HG03066 (cell line): Measurements from ENCODE around the gene CLIC4.
"Not testable (repeated sequence)": the region's sequence is repeated elsewhere in the genome, so short reads cannot be mapped to it uniquely, and the experiment has no call there.

ENCODE experiments used
- ATAC-seq: cut with Tn5 transposase; IDR thresholded peaks from one replicate; pipeline ENCODE4 v1.9.1; 2021; ENCODE audit warnings: low read depth; ENCODE audit not compliant: unreplicated experiment

CLIC4 gene

DNA sequence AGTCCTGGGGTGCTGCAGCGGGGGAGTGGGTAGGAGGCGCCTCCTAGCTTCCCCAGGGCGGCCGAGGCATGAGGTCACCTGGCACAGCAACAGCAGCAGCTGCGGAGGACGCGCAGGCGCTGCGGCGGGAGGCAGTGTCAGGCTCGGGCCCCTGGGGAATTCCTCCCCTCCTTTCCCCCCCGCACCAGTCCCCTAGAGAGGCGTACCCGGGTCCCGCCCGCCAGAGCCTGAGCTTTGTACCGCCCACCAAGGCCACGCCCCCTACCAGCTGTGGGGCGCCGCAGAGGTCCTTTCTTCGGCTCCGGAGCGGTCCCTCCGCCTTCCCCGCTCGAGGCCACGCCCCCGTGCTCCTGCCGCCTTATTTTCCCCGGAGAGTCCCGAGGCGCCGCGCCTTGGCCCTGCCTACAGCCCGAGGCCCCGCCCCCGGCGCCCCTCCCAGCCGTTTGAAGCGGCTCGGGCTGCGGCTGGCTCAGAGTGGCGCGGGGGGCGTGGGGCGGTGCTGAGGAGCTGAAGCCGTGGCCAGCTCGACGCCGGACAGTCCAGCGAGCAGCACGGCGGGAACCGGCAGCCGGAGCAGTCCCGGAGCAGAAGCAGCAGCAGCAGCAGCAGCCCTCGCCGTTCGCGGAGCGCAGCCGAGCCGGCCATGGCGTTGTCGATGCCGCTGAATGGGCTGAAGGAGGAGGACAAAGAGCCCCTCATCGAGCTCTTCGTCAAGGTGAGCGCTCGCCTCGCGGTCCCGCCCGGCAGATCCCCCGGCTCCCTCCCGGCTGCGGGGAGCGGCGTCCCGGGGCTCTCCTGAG is at the start of gene CLIC4:
Gene CLIC4, plus strand, starts transcription at position 537 of the 800 bp plus-strand sequence. Its CDS starts 107 bp downstream, at position 644.
- ATAC-seq: peak; percentile 58

DNA sequence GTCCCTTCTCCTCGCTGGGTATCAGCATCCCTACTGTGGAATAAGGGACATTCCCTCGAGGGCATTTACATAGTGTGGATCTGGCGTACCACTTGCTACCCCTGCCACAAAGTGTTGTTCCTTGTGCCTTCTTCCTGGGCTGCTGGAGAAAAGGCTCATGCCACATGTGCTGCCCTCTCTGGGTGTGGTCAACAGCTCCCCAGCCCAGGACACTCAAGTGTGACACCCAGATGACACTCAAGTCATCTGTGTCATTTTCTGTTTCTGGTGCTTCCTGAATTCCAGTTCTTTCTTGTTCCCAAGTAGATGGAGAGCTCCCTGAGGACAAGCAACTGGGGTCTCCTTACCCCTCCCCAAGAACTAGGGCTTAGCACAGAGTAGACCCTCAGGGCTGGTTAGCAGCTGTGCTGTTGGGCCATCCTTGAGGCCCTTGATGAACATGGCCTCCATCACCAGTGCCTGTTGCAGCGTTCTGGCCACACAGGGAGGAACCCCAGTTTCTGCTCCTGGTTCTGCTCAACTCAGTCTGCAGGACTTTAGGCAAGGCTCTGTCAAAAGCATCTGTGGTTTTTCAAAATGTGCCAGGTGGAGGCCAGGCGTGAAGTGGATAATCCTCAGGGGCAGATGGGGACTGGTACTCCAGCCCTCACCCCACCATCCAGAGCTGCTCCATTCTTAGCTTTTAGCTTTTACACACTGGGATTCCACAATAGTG is 49.0 kb upstream of the CLIC4 start:
- ATAC-seq: no peak

DNA sequence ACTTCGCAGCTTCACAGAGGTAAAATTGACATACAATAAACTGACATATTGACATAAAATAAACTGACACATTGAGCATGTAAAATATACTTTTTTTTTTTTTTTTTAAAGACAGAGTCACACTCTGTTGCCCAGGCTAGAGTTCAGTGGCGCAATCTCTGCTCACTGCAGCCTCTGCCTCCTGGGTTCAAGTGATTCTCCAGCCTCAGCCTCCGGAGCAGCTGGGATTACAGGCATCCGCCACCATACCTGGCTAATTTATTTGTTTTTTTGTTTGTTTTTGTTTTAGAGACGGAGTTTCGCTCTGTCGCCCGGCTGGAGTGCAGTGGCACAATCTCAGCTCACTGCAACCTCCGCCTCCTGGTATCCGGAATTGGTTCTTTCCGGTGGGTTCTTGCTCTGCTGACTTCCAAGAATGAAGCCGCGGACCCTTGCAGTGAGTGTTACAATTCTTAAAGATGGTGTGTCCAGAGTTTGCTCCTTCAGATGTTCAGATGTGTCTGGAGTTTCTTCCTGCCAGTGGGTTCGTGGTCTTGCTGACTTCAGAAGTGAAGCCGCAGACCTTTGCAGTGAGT is 48.4 kb upstream of the CLIC4 start:
- no peak for ATAC-seq

DNA sequence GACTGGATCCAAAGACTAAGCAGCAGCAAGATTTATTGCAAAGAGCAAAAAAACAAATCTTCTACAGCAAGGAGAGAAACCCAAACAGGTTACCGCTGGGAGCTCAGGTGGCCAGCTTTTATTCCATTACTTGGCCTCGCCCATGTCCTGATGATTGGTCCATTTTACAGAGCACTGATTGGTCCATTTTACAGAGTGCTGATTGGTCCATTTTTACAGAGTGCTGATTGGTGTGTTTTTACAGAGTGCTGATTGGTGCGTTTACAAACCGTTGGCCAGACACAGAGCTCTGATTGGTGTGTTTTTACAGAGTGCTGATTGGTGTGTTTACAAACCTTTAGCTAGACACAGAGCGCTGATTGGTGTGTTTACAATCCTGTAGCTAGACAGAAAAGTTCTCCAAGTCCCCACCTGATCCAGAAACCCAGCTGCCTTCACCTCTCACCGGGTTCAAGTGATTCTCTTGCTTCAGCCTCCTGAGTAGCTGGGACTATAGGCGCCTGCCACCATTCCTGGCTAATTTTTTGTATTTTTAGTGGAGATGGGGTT is 47.7 kb upstream of the CLIC4 start:
- ATAC-seq: not testable (repeated sequence)

DNA sequence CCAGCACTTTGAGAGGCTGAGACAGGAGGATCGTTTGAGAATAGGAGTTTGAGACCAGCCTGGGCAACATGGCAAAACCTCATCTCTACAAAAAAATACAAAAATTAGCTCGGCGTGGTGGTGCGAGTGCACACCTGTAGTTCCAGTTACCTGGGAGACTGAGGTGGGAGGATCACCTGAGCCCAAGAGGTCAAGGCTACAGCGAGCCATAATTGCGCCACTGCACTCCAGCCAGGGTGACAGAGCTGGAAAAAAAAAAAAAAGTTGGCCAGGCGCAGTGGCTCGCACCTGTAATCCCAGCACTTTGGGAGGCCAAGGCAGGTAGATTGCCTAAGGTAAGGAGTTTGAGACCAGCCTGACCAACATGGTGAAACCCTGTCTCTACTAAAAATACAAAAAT is 46.9 kb upstream of the CLIC4 start:
- ATAC-seq: not testable (repeated sequence)

DNA sequence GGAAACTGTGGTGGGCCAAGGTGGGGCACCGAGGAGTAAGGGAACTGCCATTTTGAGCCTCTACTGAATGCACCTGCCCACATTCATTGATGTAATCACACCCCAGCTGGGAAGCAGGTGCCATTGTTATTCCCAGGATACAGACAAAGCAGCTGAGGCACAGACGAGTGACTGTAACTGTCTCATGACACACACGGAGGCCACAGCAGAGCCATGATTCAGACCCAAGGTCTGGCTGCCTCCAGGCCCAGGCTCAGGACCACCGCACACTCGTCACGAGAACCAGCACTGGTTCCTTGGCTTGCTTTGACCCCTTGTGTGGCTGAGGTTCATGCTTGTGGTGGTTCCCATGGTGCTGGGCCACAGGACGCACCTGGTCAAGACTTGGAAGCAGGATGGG is 45.6 kb upstream of the CLIC4 start:
- no peak for ATAC-seq

- no peak for ATAC-seq
Observed at GRCh38 chr1:24702511-24703293, 42.5 kb upstream of the CLIC4 start.

- ATAC-seq: no peak
Observed at GRCh38 chr1:24704411-24705259, 40.6 kb upstream of the CLIC4 start.

- ATAC-seq: no peak
Observed at GRCh38 chr1:24705260-24706073, 39.8 kb upstream of the CLIC4 start.

DNA sequence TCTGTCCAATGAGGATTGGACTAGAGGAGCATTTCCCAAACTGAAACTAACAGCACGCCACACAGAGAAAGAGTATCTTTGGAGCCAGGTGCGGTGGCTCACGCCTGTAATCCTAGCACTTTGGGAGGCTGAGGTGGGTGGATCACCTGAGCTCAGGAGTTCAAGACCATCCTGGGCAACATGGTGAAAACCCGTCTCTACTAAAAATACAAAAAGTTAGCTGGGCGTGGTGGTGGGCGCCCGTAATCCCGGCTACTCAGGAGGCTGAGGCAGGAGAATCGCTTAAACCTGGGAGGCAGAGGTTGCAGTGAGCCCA is 39.2 kb upstream of the CLIC4 start:
- not testable (repeated sequence) for ATAC-seq

DNA sequence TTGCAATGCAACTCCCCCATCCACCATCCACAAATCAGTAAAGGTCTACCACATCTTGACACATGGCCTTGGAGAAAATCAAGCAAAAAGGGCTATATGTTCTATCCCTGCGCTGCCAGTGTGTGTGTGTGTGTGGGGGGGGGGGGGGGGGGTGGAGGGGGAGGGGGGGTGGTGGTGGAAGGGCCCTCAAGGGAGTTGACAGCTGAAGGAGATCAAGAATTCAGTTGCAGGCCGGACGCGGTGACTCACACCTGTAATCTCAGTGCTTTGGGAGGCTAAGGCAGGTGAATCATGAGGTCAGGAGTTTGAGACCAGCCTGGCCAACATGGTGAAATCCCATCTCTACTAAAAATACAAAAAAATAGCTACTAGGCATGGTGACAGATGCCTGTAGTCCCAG is 37.6 kb upstream of the CLIC4 start:
- ATAC-seq: no peak

DNA sequence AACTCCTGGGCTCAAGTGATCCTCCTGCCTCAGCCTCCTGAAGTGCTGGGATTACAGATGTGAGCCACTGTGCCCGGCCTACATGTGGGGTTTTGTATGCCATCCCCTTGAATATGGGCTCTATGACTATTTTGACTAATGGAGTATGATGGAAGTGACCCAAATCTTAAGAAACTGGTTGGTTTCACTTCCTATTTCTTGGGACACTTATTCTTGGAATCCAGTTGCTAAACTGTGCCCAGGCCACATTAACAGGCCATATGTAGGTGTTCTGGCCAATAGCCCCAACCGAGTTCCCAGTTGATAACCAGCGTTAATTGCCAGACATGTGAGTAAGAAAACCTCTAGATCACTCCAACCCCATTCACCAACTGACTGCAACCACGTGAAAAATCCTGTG is 36.3 kb upstream of the CLIC4 start:
- ATAC-seq: no peak

DNA sequence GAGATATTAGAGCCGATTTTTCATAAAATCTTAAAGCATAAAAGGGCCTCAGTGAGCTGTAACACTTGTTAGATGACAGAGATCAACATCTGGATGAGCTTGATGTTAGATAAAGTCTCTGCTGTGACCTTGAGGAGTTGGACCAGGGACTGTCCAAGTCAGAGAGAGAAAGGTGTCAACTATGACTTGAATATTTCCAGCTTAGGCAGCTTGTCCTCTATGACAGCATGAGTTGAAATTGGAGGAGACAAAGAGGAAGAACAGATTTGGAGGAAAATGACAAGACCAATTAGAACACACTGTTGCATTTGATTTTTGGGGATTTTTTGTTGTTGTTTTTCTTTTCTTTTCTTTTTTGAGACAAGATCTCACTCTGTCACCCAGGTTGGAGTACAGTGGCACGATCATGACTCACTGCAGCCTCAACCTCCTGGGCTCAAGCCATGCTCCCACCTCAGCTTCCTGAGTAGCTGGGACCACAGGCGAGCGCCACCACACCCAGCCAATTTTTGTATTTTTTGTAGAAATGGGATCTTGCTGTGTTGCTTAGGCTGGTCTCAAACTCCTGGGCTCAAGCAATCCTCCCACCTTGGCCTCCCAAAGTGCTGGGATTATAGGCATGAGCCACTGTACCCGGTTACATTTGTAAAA is 35.3 kb upstream of the CLIC4 start:
- ATAC-seq: no peak

GRCh38 chr1:24711329-24711728 is 33.9 kb upstream of the CLIC4 start:
- ATAC-seq: no peak

DNA sequence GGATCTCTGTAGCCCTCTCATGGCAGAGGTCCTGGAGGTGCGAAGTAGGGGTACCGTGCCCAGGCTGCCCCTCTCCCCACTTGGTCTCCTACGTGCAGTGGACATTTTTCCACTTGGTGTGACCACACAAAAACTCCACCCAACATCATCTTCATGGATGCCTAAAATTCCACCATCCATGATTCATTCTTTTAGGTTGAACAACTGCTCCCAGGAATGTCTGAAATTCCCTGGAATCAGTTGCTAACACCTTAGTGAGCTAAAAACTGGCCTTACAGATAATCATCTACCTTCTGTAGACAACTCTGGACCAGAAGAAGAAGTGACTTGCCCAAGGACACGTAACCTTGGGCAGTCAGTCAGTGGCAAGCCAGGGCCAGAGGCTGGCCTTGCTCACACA is 32.1 kb upstream of the CLIC4 start:
- no peak for ATAC-seq

DNA sequence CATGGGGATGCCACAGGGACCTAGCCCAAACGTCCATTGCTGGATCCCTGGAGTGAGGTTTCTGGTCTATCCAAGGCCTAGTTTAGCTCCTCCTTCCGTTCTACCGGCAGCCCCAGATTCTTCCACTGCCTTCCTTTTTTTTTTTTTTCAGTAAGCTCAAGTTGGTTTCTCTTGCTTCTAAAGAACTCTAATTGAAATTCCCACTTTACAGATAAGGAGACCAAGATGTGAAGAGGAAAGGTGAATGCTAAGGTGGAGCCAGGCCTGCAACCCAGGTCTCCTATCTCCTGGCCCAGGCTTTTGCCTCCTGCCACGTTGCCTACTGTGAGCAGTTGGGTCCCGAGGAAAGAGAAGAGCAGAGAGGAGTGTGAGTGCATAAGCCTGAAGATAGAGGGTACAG is 31.5 kb upstream of the CLIC4 start:
- ATAC-seq: no peak

DNA sequence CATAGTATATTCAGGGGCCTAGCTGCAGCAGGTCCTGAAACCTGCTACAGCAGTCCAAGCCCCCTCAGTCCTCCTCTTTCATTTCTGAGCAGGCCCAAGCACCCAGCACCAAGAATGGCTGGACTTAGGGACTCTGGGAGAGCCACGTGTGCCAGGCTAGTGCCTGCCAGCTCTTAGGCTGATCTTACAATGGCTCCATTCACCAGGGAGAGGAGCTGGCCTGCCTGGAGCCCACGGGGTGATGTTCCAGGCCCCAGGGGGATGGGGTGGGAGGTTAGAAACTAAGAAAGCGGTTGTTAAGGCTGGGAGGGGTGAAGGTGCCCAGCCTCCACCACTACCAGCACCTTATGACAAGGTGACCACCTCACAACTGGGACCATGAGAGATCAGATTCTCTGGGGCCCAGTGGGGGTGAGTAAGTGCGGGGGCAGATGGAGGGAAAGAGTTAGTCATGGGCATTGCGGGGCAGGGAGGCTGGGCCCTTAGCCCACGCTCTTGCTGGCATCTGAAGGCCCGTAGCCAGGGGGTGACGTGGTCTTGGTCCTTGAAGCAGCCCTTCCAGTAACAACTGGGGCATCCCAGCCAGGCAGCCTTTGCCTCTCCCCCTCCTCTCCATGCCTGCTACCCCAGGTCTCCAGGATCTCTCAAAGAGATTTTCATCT is 30.3 kb upstream of the CLIC4 start:
- ATAC-seq: no peak

GRCh38 chr1:24715658-24716057 is 29.6 kb upstream of the CLIC4 start:
- no peak for ATAC-seq
